MCF 10A (cell line): ENCODE measurements around the gene KCTD1. TPM values are rescaled to one million over a fixed set of nuclear protein-coding genes. Genes with fewer than 3 reads are reported as not detected.

Experiments
- BruUV-seq: library from RNA; stranded (reverse); fragments of 400-500 nt; replicated peaks from 2 replicates; lab custom pipeline; 2021; lab: Mats Ljungman, UMichigan
- CTCF ChIA-PET: fragments of 300-600 bp; sonication (Branson Sonifier 250); formaldehyde crosslinking; extraction: SDS; loops from one replicate; lab custom pipeline; 2021; ENCODE audit warnings: antibody characterized with exemption, inconsistent platforms; lab: Yijun Ruan, JAX
- POLR2A ChIA-PET: fragments of 300-600, 350-650 bp; sonication (Branson Sonifier 250); formaldehyde crosslinking; extraction: SDS; loops from one replicate; lab custom pipeline; 2020; ENCODE audit warnings: antibody characterized with exemption, inconsistent platforms; lab: Yijun Ruan, JAX
- DNase-seq: peaks from one replicate; pipeline ENCODE4 v3.0.0-alpha.2; 2018; ENCODE audit not compliant: unreplicated experiment
- H3K27ac Mint-ChIP-seq: one replicate; pipeline ENCODE4 v1.8.0; 2022; ENCODE audit warnings: mild to moderate bottlenecking, low read depth, mixed read lengths; ENCODE audit not compliant: unreplicated experiment
- H3K27me3 Mint-ChIP-seq: one replicate; pipeline ENCODE4 v1.8.0; 2022; ENCODE audit warnings: mixed read lengths; ENCODE audit not compliant: insufficient read depth, unreplicated experiment
- H3K36me3 Mint-ChIP-seq: one replicate; pipeline ENCODE4 v1.8.0; 2022; ENCODE audit warnings: mild to moderate bottlenecking, moderate library complexity, mixed read lengths; ENCODE audit not compliant: insufficient read depth, unreplicated experiment
- H3K4me1 Mint-ChIP-seq: one replicate; pipeline ENCODE4 v1.8.0; 2022; ENCODE audit warnings: mixed read lengths; ENCODE audit not compliant: insufficient read depth, unreplicated experiment
- H3K4me3 Mint-ChIP-seq: one replicate; pipeline ENCODE4 v1.8.0; 2022; ENCODE audit warnings: mild to moderate bottlenecking, moderate library complexity, mixed read lengths; ENCODE audit not compliant: unreplicated experiment
- H3K9me3 Mint-ChIP-seq: one replicate; pipeline ENCODE4 v1.8.0; 2022; ENCODE audit warnings: mixed read lengths; ENCODE audit not compliant: unreplicated experiment
- CTCF ChIP-seq: fragments of 200-600 bp; IDR thresholded peaks from one replicate; pipeline ENCODE4 v1.8.0; 2022; ENCODE audit warnings: antibody characterized with exemption, mild to moderate bottlenecking; ENCODE audit not compliant: unreplicated experiment
- intact Hi-C: fragments of 100-400 bp; cut with micrococcal nuclease; formaldehyde crosslinking; loops from 2 replicates; pipeline ENCODE4 v1.14.1; 2022
- total RNA-seq: library from RNA; stranded (reverse); gene quantifications from 2 replicates; pipeline ENCODE4 v1.2.3, GENCODE V29; 2022

The KCTD1 gene
- total RNA-seq, 1 experiment from 2014 or later, result 37.9 TPM

DNA sequence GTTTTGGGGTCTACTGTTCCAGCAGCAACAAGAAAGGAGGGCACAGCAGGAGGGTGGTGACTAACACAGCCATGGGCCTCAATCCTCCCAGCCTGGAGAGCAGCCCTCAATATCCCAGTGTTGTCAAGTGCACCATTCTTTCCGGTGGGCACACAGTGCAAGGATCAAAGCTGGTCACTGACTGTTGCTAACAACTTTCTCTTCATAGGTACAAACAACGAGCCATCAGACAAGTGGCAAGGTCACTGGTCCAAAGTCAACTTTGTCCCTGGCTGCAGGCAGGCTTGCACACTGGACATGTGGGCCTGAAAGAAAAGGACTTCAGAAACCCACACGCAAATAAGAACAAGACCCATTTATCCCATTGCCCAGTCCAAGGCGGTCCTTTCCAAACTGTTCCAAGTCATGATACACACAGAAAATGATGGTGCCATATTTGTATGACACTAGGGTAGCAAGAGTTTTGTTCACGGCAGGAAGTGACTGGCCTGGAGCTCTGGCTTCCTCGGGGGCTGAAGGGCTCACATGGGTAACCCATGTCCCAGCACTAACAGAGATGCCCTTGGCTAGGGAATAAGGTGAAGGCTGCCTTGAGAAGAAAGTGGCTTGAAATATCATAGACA lies 57.0 kb downstream of the KCTD1 start:
- no peaks in the 10 kb centered on the region for H3K9me3 Mint-ChIP-seq
- H3K4me3 Mint-ChIP-seq, result no peak overlapping the region
- ChIA-PET POLR2A (no interaction called here), CTCF (interaction anchor here (0.5 to 0.7 kb wide), 2 partner anchors 14 to 129 kb away, joined by 3 to 4 read pairs; no protein-coding TSS in a partner anchor)
- H3K27ac Mint-ChIP-seq, result no peak overlapping the region
- H3K36me3 Mint-ChIP-seq, result peaks cover 45% of the 10 kb centered on the region
- no TSS peak for BruUV-seq
- peaks cover 23% of the 10 kb centered on the region for H3K4me1 Mint-ChIP-seq
- intact Hi-C loops, result no loop called here
- no peaks in the 10 kb centered on the region for H3K27me3 Mint-ChIP-seq
- DNase-seq, result no peak
- TF ChIP-seq CTCF, result no peak

- H3K9me3 Mint-ChIP-seq, result no peaks in the 10 kb centered on the region
- no peak overlapping the region for H3K4me3 Mint-ChIP-seq
- POLR2A ChIA-PET, result interaction anchor here (1.1 to 6.3 kb wide), 4 partner anchors 9 to 56 kb away, joined by 3 to 108 read pairs (median 20); partner anchors contain the start of gene KCTD1
- DNase-seq, result peak; percentile 38
- CTCF ChIA-PET, result interaction anchor here (1.4 to 2.4 kb wide), 2 partner anchors 85 to 106 kb away, joined by 4 to 14 read pairs; no protein-coding TSS in a partner anchor
- TF ChIP-seq CTCF, result no peak
- BruUV-seq, result no TSS peak
- peaks cover 26% of the 10 kb centered on the region for H3K4me1 Mint-ChIP-seq
- H3K27me3 Mint-ChIP-seq, result no peaks in the 10 kb centered on the region
- peak overlapping the region; percentile 22 for H3K27ac Mint-ChIP-seq
- intact Hi-C loops, result no loop called here
- peaks cover 46% of the 10 kb centered on the region for H3K36me3 Mint-ChIP-seq
Measured at GRCh38 chr18:26489881-26490280, 58.5 kb downstream of the KCTD1 start.

- intact Hi-C loops, result no loop called here
- ChIA-PET POLR2A (interaction anchor here (0.6 to 6.3 kb wide), 8 partner anchors 10 to 182 kb away, joined by 3 to 108 read pairs (median 4); partner anchors contain the start of gene KCTD1), CTCF (interaction anchor here (0.5 to 3.6 kb wide), 7 partner anchors 29 to 108 kb away, joined by 3 to 19 read pairs (median 6); no protein-coding TSS in a partner anchor)
- Mint-ChIP-seq H3K36me3 (peaks cover 53% of the 10 kb centered on the region), H3K9me3 (no peaks in the 10 kb centered on the region), H3K27ac (no peak overlapping the region), H3K4me1 (peaks cover 31% of the 10 kb centered on the region), H3K27me3 (no peaks in the 10 kb centered on the region), H3K4me3 (no peak overlapping the region)
- no peak for TF ChIP-seq CTCF
- no peak for DNase-seq
- BruUV-seq, result no TSS peak
Measured at GRCh38 chr18:26489191-26489590, 59.2 kb downstream of the KCTD1 start.

DNA sequence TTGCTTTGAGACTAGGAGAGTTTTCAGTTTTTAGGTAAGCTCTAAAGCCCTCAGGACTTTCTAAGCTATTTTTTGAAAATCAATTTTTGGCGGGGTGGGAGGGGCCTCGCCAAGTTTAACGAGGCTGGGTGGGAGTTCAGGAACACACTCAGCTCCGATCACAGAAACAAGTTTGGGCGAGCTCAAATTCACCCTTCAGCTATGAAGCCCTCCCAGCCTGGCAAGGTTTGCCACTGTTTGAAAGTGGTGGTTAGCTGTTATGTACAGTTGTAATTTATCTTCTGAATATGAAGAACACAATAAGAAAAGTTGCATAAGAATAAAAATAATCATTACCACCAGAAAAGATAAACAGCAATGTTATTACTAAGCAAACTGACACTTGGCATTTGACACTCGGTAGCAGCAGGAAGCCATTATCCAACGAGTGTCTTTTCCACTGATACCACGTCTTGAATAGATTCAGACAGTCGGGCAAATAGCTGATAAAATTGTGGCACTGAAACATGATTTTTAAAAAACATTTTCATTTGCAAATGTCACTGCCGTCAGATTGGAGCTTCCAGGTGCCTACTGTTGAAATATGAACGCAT lies 59.8 kb downstream of the KCTD1 start:
- no peak for TF ChIP-seq CTCF
- Mint-ChIP-seq H3K27me3 (no peaks in the 10 kb centered on the region), H3K9me3 (no peaks in the 10 kb centered on the region), H3K4me1 (peaks cover 35% of the 10 kb centered on the region), H3K27ac (peak overlapping the region; percentile 83), H3K36me3 (peaks cover 60% of the 10 kb centered on the region), H3K4me3 (no peak overlapping the region)
- no TSS peak for BruUV-seq
- peak; percentile 60 for DNase-seq
- ChIA-PET CTCF (interaction anchor here (0.6 to 3.6 kb wide), 10 partner anchors 8 to 507 kb away, joined by 3 to 19 read pairs (median 5); no protein-coding TSS in a partner anchor), POLR2A (interaction anchor here (0.6 to 6.3 kb wide), 12 partner anchors 10 to 399 kb away, joined by 3 to 108 read pairs (median 3); partner anchors contain the start of gene KCTD1)
- intact Hi-C loops, result no loop called here
